ENCODE results near the gene NNAT. TPM values are rescaled to one million over a fixed set of nuclear protein-coding genes. Genes with fewer than 3 reads are reported as not detected.

NNAT gene
- total RNA-seq, 1 donor from 2014 or later = 20.3 TPM

GRCh38 chr20:37513779-37514359 lies 7.2 kb upstream of the NNAT start:
- no peaks in the 10 kb centered on the region for H3K27me3 ChIP-seq (ENCODE audit: control insufficient read depth, insufficient read depth, low read length)
- DNase-seq (ENCODE audit: low read depth) = no peak
- peaks cover 4% of the 10 kb centered on the region for H3K36me3 ChIP-seq (ENCODE audit: control insufficient read depth, insufficient read depth, low read length)
- TF ChIP-seq CTCF (IDR thresholded peaks at IDR 0.05; ENCODE audit: insufficient read depth, low read length, poor library complexity, severe bottlenecking) = no peak
- no peak overlapping the region for H3K4me3 ChIP-seq (ENCODE audit: low read depth, low read length)

GRCh38 chr20:37515876-37516275 lies 5.2 kb upstream of the NNAT start:
- Histone ChIP-seq H3K36me3 (ENCODE audit: control insufficient read depth, insufficient read depth, low read length) (peaks cover 4% of the 10 kb centered on the region), H3K27me3 (ENCODE audit: control insufficient read depth, insufficient read depth, low read length) (no peaks in the 10 kb centered on the region), H3K4me3 (ENCODE audit: low read depth, low read length) (no peak overlapping the region)
- DNase-seq (ENCODE audit: low read depth) = no peak
- TF ChIP-seq CTCF (IDR thresholded peaks at IDR 0.05; ENCODE audit: insufficient read depth, low read length, poor library complexity, severe bottlenecking) = no peak

GRCh38 chr20:37516811-37517750 lies 4.0 kb upstream of the NNAT start:
- Histone ChIP-seq H3K27me3 (ENCODE audit: control insufficient read depth, insufficient read depth, low read length) (no peaks in the 10 kb centered on the region), H3K36me3 (ENCODE audit: control insufficient read depth, insufficient read depth, low read length) (peaks cover 4% of the 10 kb centered on the region), H3K4me3 (ENCODE audit: low read depth, low read length) (no peak overlapping the region)
- DNase-seq (ENCODE audit: low read depth) = no peak
- no peak for TF ChIP-seq CTCF (IDR thresholded peaks at IDR 0.05; ENCODE audit: insufficient read depth, low read length, poor library complexity, severe bottlenecking)

GRCh38 chr20:37518059-37518458 lies 3.0 kb upstream of the NNAT start:
- no peak for DNase-seq (ENCODE audit: low read depth)
- no peaks in the 10 kb centered on the region for H3K27me3 ChIP-seq (ENCODE audit: control insufficient read depth, insufficient read depth, low read length)
- no peak for TF ChIP-seq CTCF (IDR thresholded peaks at IDR 0.05; ENCODE audit: insufficient read depth, low read length, poor library complexity, severe bottlenecking)
- no peak overlapping the region for H3K4me3 ChIP-seq (ENCODE audit: low read depth, low read length)
- H3K36me3 ChIP-seq (ENCODE audit: control insufficient read depth, insufficient read depth, low read length) = peaks cover 4% of the 10 kb centered on the region

GRCh38 chr20:37518606-37519507 lies 2.2 kb upstream of the NNAT start:
- no peak for DNase-seq (ENCODE audit: low read depth)
- H3K4me3 ChIP-seq (ENCODE audit: low read depth, low read length) = no peak overlapping the region
- H3K27me3 ChIP-seq (ENCODE audit: control insufficient read depth, insufficient read depth, low read length) = no peaks in the 10 kb centered on the region
- no peak for TF ChIP-seq CTCF (IDR thresholded peaks at IDR 0.05; ENCODE audit: insufficient read depth, low read length, poor library complexity, severe bottlenecking)
- H3K36me3 ChIP-seq (ENCODE audit: control insufficient read depth, insufficient read depth, low read length) = peaks cover 4% of the 10 kb centered on the region

Measured in kidney epithelial cell (primary cell).